DMS153 (cell line): ENCODE measurements around the gene PAPPA.
A peak's percentile ranks its signal among the peaks of the same experiment; 100 is the strongest.

Experiments
- DNase-seq: peaks from one replicate; lab custom pipeline; 2025; lab: John Stamatoyannopoulos, UW

Gene PAPPA

GRCh38 chr9:116153765-116154333 lies at the start of gene PAPPA:
Gene PAPPA (plus strand): TSS chr9:116153791. CDS start chr9:116154173, 382 bp downstream.
- no peak for DNase-seq

- no peak for DNase-seq
Measured at GRCh38 chr9:116103976-116104820, 49.4 kb upstream of the PAPPA start.

GRCh38 chr9:116112236-116112635 lies 41.4 kb upstream of the PAPPA start:
- peak; percentile 4 for DNase-seq

GRCh38 chr9:116115761-116116353 lies 37.7 kb upstream of the PAPPA start:
- no peak for DNase-seq

GRCh38 chr9:116116393-116116792 lies 37.2 kb upstream of the PAPPA start:
- DNase-seq: no peak

- DNase-seq: no peak
Measured at GRCh38 chr9:116123171-116123570, 30.4 kb upstream of the PAPPA start.

GRCh38 chr9:116124472-116125040 lies 29.0 kb upstream of the PAPPA start:
- DNase-seq: no peak

GRCh38 chr9:116133163-116133562 lies 20.4 kb upstream of the PAPPA start:
- no peak for DNase-seq

GRCh38 chr9:116134975-116135374 lies 18.6 kb upstream of the PAPPA start:
- no peak for DNase-seq

GRCh38 chr9:116137010-116137409 lies 16.6 kb upstream of the PAPPA start:
- no peak for DNase-seq

GRCh38 chr9:116137581-116137980 lies 16.0 kb upstream of the PAPPA start:
- DNase-seq: no peak

GRCh38 chr9:116141864-116142561 lies 11.6 kb upstream of the PAPPA start:
- no peak for DNase-seq

GRCh38 chr9:116142706-116143492 lies 10.7 kb upstream of the PAPPA start:
- DNase-seq: no peak

- DNase-seq: no peak
Measured at GRCh38 chr9:116144038-116144437, 9.6 kb upstream of the PAPPA start.

- DNase-seq: no peak
Measured at GRCh38 chr9:116144555-116144954, 9.0 kb upstream of the PAPPA start.

GRCh38 chr9:116145036-116145435 lies 8.6 kb upstream of the PAPPA start:
- no peak for DNase-seq

GRCh38 chr9:116147821-116148220 lies 5.8 kb upstream of the PAPPA start:
- no peak for DNase-seq

- DNase-seq: no peak
Measured at GRCh38 chr9:116149844-116150243, 3.7 kb upstream of the PAPPA start.

- DNase-seq: no peak
Measured at GRCh38 chr9:116151199-116151598, 2.4 kb upstream of the PAPPA start.

- no peak for DNase-seq
Measured at GRCh38 chr9:116151966-116152381, 1.6 kb upstream of the PAPPA start.

- DNase-seq: no peak
Measured at GRCh38 chr9:116152390-116152789, 1.2 kb upstream of the PAPPA start.
